ENCODE measurements around the gene CDH13.

Gene CDH13

DNA sequence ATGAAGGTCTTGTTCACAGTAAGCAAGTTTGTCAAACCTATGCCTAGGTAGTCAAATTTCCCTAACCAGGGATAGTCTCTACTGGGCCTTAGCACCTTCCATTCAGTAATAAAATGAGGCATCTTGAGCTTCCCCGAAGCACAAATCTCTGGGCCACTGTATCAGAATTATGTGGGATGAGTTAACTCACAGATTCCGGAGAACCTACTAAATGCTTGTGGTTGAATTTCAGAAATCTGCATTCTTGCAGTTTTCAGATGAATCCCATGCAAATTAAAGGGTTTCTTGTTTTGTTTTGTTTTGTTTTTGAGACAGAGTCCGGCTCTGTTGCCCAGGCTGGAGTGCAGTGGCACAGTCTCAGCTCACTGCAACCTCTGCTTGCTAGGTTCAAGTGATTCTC lies 702.2 kb downstream of the CDH13 start:
- H3K27me3 ChIP-seq (replicated peaks; ENCODE audit: insufficient read depth, low read length), result no peaks in the 10 kb centered on the region
- H3K4me2 ChIP-seq (ENCODE audit: low read depth, low read length), result no peak overlapping the region
- H2AFZ ChIP-seq (ENCODE audit: low read length), result no peak overlapping the region
- no peak overlapping the region for H3K4me3 ChIP-seq (ENCODE audit: low read length)
- H3K9me3 ChIP-seq (replicated peaks; ENCODE audit: insufficient read depth, low read length), result no peaks in the 10 kb centered on the region
- no peaks in the 10 kb centered on the region for H3K9me2 ChIP-seq (replicated peaks; ENCODE audit: insufficient read depth, low read length)
- no peaks in the 10 kb centered on the region for H3K36me3 ChIP-seq (replicated peaks; ENCODE audit: insufficient read depth, low read length)
- H4K20me1 ChIP-seq (ENCODE audit: insufficient read depth, low read length), result no peaks in the 10 kb centered on the region
- TF ChIP-seq EZH2phosphoT487 (IDR thresholded peaks at IDR 0.05; ENCODE audit: low read length), result no peak
- no peak for TF ChIP-seq EZH2 (optimal IDR thresholded peaks at IDR 0.05; ENCODE audit: low read depth, low read length)
- TF ChIP-seq, protein P1, sequence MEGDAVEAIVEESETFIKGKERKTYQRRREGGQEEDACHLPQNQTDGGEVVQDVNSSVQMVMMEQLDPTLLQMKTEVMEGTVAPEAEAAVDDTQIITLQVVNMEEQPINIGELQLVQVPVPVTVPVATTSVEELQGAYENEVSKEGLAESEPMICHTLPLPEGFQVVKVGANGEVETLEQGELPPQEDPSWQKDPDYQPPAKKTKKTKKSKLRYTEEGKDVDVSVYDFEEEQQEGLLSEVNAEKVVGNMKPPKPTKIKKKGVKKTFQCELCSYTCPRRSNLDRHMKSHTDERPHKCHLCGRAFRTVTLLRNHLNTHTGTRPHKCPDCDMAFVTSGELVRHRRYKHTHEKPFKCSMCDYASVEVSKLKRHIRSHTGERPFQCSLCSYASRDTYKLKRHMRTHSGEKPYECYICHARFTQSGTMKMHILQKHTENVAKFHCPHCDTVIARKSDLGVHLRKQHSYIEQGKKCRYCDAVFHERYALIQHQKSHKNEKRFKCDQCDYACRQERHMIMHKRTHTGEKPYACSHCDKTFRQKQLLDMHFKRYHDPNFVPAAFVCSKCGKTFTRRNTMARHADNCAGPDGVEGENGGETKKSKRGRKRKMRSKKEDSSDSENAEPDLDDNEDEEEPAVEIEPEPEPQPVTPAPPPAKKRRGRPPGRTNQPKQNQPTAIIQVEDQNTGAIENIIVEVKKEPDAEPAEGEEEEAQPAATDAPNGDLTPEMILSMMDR (IDR thresholded peaks at IDR 0.05; ENCODE audit: low read length), result no peak
- H3F3A ChIP-seq (ENCODE audit: insufficient read depth, low read length), result no peaks in the 10 kb centered on the region
- H3K4me1 ChIP-seq (ENCODE audit: low read length), result no peaks in the 10 kb centered on the region
- no peak overlapping the region for H3K27ac ChIP-seq (ENCODE audit: low read length)
- no peaks in the 10 kb centered on the region for H3K79me2 ChIP-seq (ENCODE audit: low read length)
- no peak for DNase-seq
- H3K9ac ChIP-seq (ENCODE audit: low read length), result no peak overlapping the region

- no peaks in the 10 kb centered on the region for H3K4me1 ChIP-seq (ENCODE audit: low read length)
- no peak for DNase-seq
- H3K36me3 ChIP-seq (replicated peaks; ENCODE audit: insufficient read depth, low read length), result no peaks in the 10 kb centered on the region
- H3K4me2 ChIP-seq (ENCODE audit: low read depth, low read length), result no peak overlapping the region
- H3K27me3 ChIP-seq (replicated peaks; ENCODE audit: insufficient read depth, low read length), result no peaks in the 10 kb centered on the region
- H3K27ac ChIP-seq (ENCODE audit: low read length), result no peak overlapping the region
- no peak overlapping the region for H3K9ac ChIP-seq (ENCODE audit: low read length)
- no peak overlapping the region for H3K4me3 ChIP-seq (ENCODE audit: low read length)
- H2AFZ ChIP-seq (ENCODE audit: low read length), result no peak overlapping the region
- no peaks in the 10 kb centered on the region for H3K9me3 ChIP-seq (replicated peaks; ENCODE audit: insufficient read depth, low read length)
- H4K20me1 ChIP-seq (ENCODE audit: insufficient read depth, low read length), result no peaks in the 10 kb centered on the region
- TF ChIP-seq, protein P1 (IDR thresholded peaks at IDR 0.05; ENCODE audit: low read length), result no peak
- H3K9me2 ChIP-seq (replicated peaks; ENCODE audit: insufficient read depth, low read length), result no peaks in the 10 kb centered on the region
- no peaks in the 10 kb centered on the region for H3F3A ChIP-seq (ENCODE audit: insufficient read depth, low read length)
- H3K79me2 ChIP-seq (ENCODE audit: low read length), result no peaks in the 10 kb centered on the region
These were observed 702.7 kb downstream of the CDH13 start for GRCh38 chr16:83329441-83329840.

DNA sequence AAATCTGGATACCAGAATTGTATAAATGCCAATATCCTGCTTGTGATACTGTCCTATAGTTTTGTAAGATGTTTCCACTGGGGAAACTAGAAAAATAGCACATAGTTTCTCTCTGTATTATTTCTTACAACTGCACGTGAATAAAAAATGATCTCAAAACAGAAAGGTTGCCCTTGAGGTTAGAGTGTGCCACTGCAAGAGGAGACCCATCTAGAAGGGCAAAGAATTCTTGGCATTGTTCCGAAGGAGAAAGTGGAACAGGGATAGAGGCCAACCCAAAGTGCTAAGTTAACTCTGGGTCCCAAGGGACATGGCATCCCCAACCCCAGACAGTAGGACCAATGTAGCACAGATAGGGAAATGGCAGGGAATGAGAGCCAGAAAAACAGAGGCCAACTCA lies 703.5 kb downstream of the CDH13 start:
- H3K4me3 ChIP-seq (ENCODE audit: low read length), result no peak overlapping the region
- H3K4me2 ChIP-seq (ENCODE audit: low read depth, low read length), result no peak overlapping the region
- H3K27ac ChIP-seq (ENCODE audit: low read length), result no peak overlapping the region
- TF ChIP-seq, protein P1 (IDR thresholded peaks at IDR 0.05; ENCODE audit: low read length), result no peak
- TF ChIP-seq EZH2phosphoT487 (IDR thresholded peaks at IDR 0.05; ENCODE audit: low read length) (no peak), EZH2 (optimal IDR thresholded peaks at IDR 0.05; ENCODE audit: low read depth, low read length) (no peak)
- no peak for DNase-seq
- H2AFZ ChIP-seq (ENCODE audit: low read length), result no peak overlapping the region
- H3K9ac ChIP-seq (ENCODE audit: low read length), result no peak overlapping the region
- H3K27me3 ChIP-seq (replicated peaks; ENCODE audit: insufficient read depth, low read length), result no peaks in the 10 kb centered on the region
- H3K4me1 ChIP-seq (ENCODE audit: low read length), result no peaks in the 10 kb centered on the region
- no peaks in the 10 kb centered on the region for H3K36me3 ChIP-seq (replicated peaks; ENCODE audit: insufficient read depth, low read length)
- H4K20me1 ChIP-seq (ENCODE audit: insufficient read depth, low read length), result no peaks in the 10 kb centered on the region
- H3F3A ChIP-seq (ENCODE audit: insufficient read depth, low read length), result no peaks in the 10 kb centered on the region
- H3K9me3 ChIP-seq (replicated peaks; ENCODE audit: insufficient read depth, low read length), result no peaks in the 10 kb centered on the region
- no peaks in the 10 kb centered on the region for H3K79me2 ChIP-seq (ENCODE audit: low read length)
- H3K9me2 ChIP-seq (replicated peaks; ENCODE audit: insufficient read depth, low read length), result no peaks in the 10 kb centered on the region
